Hepatocyte (in vitro differentiated cells): Measurements from ENCODE around the gene COL20A1. TPM values are rescaled to one million over a fixed set of nuclear protein-coding genes. Genes with fewer than 3 reads are reported as not detected.

Experiments
- DNase-seq: peaks from one replicate; pipeline ENCODE4 v3.0.0-alpha.2; 2016; ENCODE audit warnings: low spot score
- H2AFZ ChIP-seq: fragments of 200-600 bp; sonication (generic); 2 replicates; pipeline ENCODE4 v1.6.0; 2016; ENCODE audit warnings: antibody characterized with exemption, mild to moderate bottlenecking
- H3K27ac ChIP-seq: fragments of 200-600 bp; sonication (generic); 2 replicates; pipeline ENCODE4 v1.5.1; 2016; ENCODE audit warnings: mild to moderate bottlenecking
- H3K27me3 ChIP-seq: fragments of 200-600 bp; sonication (generic); 2 replicates; pipeline ENCODE4 v1.6.1; 2016
- H3K36me3 ChIP-seq: fragments of 200-600 bp; sonication (generic); replicated peaks from 2 replicates; pipeline ENCODE4 v1.5.1; 2016; ENCODE audit warnings: low read depth; ENCODE audit not compliant: insufficient read depth
- H3K4me1 ChIP-seq: fragments of 200-600 bp; sonication (generic); 2 replicates; pipeline ENCODE4 v1.5.1; 2016; ENCODE audit warnings: mild to moderate bottlenecking, moderate library complexity; ENCODE audit not compliant: insufficient read depth
- H3K4me2 ChIP-seq: fragments of 200-600 bp; sonication (generic); 2 replicates; pipeline ENCODE4 v1.6.0; 2016
- H3K4me3 ChIP-seq: fragments of 200-600 bp; sonication (generic); 2 replicates; pipeline ENCODE4 v1.5.1; 2016; ENCODE audit warnings: mild to moderate bottlenecking
- H3K79me2 ChIP-seq: fragments of 200-600 bp; sonication (generic); 2 replicates; pipeline ENCODE4 v1.6.0; 2017; ENCODE audit warnings: mild to moderate bottlenecking
- H3K9me2 ChIP-seq: fragments of 200-600 bp; sonication (generic); replicated peaks from 2 replicates; pipeline ENCODE4 v1.6.0; 2017; ENCODE audit warnings: mild to moderate bottlenecking; ENCODE audit not compliant: insufficient read depth
- H3K9me3 ChIP-seq: fragments of 200-600 bp; sonication (generic); 2 replicates; pipeline ENCODE4 v1.5.1; 2016; ENCODE audit warnings: low read depth, mild to moderate bottlenecking
- H4K20me1 ChIP-seq: fragments of 200-600 bp; sonication (generic); 2 replicates; pipeline ENCODE4 v1.6.0; 2016; ENCODE audit warnings: mild to moderate bottlenecking; ENCODE audit not compliant: insufficient read depth, poor library complexity, severe bottlenecking
- EZH2 ChIP-seq: fragments of 200-600 bp; sonication (generic); IDR thresholded peaks from 2 replicates; pipeline ENCODE4 v1.6.1; 2016; ENCODE audit warnings: antibody characterized with exemption, mild to moderate bottlenecking, borderline replicate concordance
- EZH2phosphoT487 ChIP-seq: fragments of 200-600 bp; sonication (generic); IDR thresholded peaks from one replicate; pipeline ENCODE4 v1.6.1; 2018; ENCODE audit warnings: antibody characterized with exemption, mild to moderate bottlenecking, low read depth, moderate library complexity; ENCODE audit not compliant: unreplicated experiment, severe bottlenecking
- WGBS: methylation state at CpG from one replicate; pipeline ENCODE4 v1.1.6; 2016; ENCODE audit warnings: low lambda C conversion rate; ENCODE audit errors: missing lambda C conversion rate; 5-methylcytosine and 5-hydroxymethylcytosine counted together
- polyA plus RNA-seq: library from polyadenylated mRNA; unstranded; fragments of >200 nt; fragmentation: Nextera tagmentation; extraction: Ambion mirVana; gene quantifications from 2 replicates; pipeline ENCODE4 v1.2.1, GENCODE V29; 2016
- total RNA-seq: library from RNA; depleted of rRNA; stranded (reverse); fragments of >200 nt; gene quantifications from 2 replicates; pipeline ENCODE4 v1.2.3, GENCODE V29; 2014
- TF ChIP-seq, protein P1 (sequence below): fragments of 200-600 bp; sonication (generic); IDR thresholded peaks from 2 replicates; pipeline ENCODE4 v1.5.1; 2016; ENCODE audit warnings: antibody characterized with exemption, mild to moderate bottlenecking; ENCODE audit not compliant: poor library complexity

Gene COL20A1
- total and polyA plus RNA-seq, 2 experiments from 2014 or later: not detected

DNA sequence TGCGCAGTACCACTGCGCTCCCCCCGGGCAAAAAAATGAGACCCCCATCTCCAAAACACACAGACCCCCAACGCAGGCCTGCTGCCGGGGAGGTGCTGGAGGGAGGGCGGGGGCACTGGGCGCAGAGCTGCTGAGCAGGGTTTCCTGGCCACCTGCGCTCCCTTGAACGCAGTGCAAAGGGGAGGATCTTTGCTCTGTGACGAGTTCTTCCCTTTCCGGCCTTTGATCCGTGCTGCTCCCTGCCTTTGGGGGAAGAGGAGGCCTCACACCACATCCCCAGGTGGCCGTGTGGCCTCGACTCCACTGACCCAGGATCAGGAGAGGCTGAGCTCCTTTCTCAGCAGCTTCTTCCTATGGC lies 8.9 kb upstream of the COL20A1 start:
- H3K36me3 ChIP-seq: no peaks in the 10 kb centered on the region
- no peak overlapping the region for H3K4me2 ChIP-seq
- no peak overlapping the region for H3K27ac ChIP-seq
- no peaks in the 10 kb centered on the region for H4K20me1 ChIP-seq
- H3K9me3 ChIP-seq: no peaks in the 10 kb centered on the region
- H2AFZ ChIP-seq: no peak overlapping the region
- DNase-seq: no peak
- H3K4me1 ChIP-seq: no peaks in the 10 kb centered on the region
- H3K4me3 ChIP-seq: no peak overlapping the region
- 97% methylated on average over 13 of the region's 14 CpGs for WGBS
- no peaks in the 10 kb centered on the region for H3K79me2 ChIP-seq
- no peaks in the 10 kb centered on the region for H3K9me2 ChIP-seq
- no peaks in the 10 kb centered on the region for H3K27me3 ChIP-seq
- no peak for TF ChIP-seq EZH2
- no peak for TF ChIP-seq EZH2phosphoT487
- TF ChIP-seq, protein P1, sequence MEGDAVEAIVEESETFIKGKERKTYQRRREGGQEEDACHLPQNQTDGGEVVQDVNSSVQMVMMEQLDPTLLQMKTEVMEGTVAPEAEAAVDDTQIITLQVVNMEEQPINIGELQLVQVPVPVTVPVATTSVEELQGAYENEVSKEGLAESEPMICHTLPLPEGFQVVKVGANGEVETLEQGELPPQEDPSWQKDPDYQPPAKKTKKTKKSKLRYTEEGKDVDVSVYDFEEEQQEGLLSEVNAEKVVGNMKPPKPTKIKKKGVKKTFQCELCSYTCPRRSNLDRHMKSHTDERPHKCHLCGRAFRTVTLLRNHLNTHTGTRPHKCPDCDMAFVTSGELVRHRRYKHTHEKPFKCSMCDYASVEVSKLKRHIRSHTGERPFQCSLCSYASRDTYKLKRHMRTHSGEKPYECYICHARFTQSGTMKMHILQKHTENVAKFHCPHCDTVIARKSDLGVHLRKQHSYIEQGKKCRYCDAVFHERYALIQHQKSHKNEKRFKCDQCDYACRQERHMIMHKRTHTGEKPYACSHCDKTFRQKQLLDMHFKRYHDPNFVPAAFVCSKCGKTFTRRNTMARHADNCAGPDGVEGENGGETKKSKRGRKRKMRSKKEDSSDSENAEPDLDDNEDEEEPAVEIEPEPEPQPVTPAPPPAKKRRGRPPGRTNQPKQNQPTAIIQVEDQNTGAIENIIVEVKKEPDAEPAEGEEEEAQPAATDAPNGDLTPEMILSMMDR: no peak

DNA sequence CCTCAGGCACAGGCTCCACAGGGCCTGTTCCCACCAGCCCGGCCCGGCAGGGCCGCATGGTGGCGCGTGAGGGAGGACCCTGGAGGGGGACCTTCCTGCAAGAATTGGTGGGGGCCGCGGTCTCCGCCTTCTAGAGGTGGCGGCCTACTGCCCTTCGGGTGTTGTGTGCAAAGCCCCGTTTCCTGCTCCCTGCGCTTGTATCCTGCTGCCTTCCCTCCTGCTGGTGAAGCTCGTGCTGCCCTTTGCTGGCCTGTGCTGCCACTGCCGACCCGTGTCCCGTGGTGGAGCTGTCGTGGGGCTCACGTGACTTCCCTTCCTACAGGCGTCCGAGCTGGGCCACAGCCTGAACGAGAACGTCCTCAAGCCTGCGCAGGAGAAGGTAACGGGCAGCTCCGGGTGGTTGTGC lies 8.4 kb upstream of the COL20A1 start:
- TF ChIP-seq, protein P1: no peak
- TF ChIP-seq EZH2 (no peak), EZH2phosphoT487 (no peak)
- Histone ChIP-seq H4K20me1 (no peaks in the 10 kb centered on the region), H3K9me3 (no peaks in the 10 kb centered on the region), H3K27me3 (no peaks in the 10 kb centered on the region), H2AFZ (no peak overlapping the region), H3K4me1 (no peaks in the 10 kb centered on the region), H3K36me3 (no peaks in the 10 kb centered on the region), H3K79me2 (no peaks in the 10 kb centered on the region), H3K4me3 (no peak overlapping the region), H3K9me2 (no peaks in the 10 kb centered on the region), H3K27ac (no peak overlapping the region), H3K4me2 (no peak overlapping the region)
- DNase-seq: no peak
- 94% methylated on average over 25 of the region's 25 CpGs for WGBS

DNA sequence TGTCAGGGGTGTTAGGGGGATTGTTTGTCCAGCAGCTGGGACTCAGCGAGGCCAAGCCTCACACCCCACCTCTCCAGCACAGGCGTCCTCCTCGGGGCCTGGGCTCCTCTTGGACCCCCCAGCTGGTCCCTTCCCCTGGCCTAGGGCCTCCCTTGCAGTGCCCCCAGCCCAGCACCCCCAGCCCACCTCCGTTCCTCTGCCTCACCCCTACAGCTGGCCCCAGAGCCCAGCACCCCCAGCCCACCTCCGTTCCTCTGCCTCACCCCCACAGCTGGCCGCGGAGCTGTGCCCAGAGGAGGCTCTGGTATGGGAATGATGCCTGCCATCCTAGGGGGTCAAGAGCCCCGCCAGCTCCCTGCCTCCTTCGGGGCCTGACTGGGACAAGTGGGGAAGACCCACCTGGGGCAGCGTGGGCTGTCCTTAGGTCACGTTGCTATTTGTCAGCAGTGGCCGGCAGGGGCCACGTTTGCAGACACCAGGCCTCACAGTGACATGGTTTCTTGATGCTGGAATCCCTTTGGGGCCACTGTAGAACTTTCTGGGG lies 7.9 kb upstream of the COL20A1 start:
- Histone ChIP-seq H3K27me3 (no peaks in the 10 kb centered on the region), H3K9me2 (no peaks in the 10 kb centered on the region), H3K4me2 (no peak overlapping the region), H2AFZ (no peak overlapping the region), H4K20me1 (no peaks in the 10 kb centered on the region), H3K79me2 (no peaks in the 10 kb centered on the region), H3K4me3 (no peak overlapping the region), H3K9me3 (no peaks in the 10 kb centered on the region), H3K36me3 (no peaks in the 10 kb centered on the region), H3K27ac (no peak overlapping the region), H3K4me1 (no peaks in the 10 kb centered on the region)
- TF ChIP-seq EZH2 (no peak), EZH2phosphoT487 (no peak)
- TF ChIP-seq, protein P1: no peak
- WGBS: 86% methylated on average over 12 of the region's 13 CpGs
- no peak for DNase-seq
